BE2C (cell line): Measurements from ENCODE around the gene RUNX3.

Source experiments
- DNase-seq: peaks from one replicate; pipeline ENCODE4 v3.0.0-alpha.2; 2020
- H3K27me3 ChIP-seq: fragments of 250-450 bp; sonication (Bioruptor Pico); 2 replicates; pipeline ENCODE4 v1.5.1; 2020; ENCODE audit warnings: mild to moderate bottlenecking
- H3K36me3 ChIP-seq: fragments of 250-450 bp; sonication (Bioruptor Pico); 2 replicates; pipeline ENCODE4 v1.5.1; 2020; ENCODE audit warnings: mild to moderate bottlenecking
- H3K4me1 ChIP-seq: fragments of 250-450 bp; sonication (Bioruptor Pico); 2 replicates; pipeline ENCODE4 v1.5.1; 2020
- H3K4me3 ChIP-seq: 2 replicates; pipeline ENCODE4 v1.5.1; 2011; ENCODE audit warnings: low read depth, low read length
- H3K9me3 ChIP-seq: fragments of 250-450 bp; sonication (Bioruptor Pico); 2 replicates; pipeline ENCODE4 v1.5.1; 2020
- TF ChIP-seq, protein P1 (sequence below): IDR thresholded peaks from 2 replicates; pipeline ENCODE4 v1.5.1; 2012; ENCODE audit warnings: mild to moderate bottlenecking, low read depth, low read length

RUNX3 gene

DNA sequence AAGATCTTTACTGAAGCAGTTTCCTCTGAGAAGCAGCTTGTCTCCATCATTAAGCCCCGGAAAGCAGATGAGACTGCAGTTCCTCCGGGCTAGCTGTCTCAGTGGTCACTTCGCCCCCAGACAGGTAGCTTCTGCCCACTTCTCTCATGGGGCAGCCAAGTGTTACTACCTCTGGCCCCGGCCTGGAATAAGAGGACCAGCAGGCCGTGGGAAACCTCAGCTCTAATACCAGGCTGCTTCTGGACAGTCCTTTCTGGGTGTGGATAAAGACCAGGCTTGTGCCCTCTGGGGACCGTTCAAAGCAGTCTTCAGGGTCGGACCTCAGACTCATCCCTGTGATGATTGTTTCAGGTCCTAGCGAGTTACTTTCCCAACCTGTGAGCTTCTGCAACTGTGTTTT, 54.8 kb downstream of the RUNX3 start:
- no peak for DNase-seq
- H3K4me3 ChIP-seq, result no peak overlapping the region
- TF ChIP-seq, protein P1, sequence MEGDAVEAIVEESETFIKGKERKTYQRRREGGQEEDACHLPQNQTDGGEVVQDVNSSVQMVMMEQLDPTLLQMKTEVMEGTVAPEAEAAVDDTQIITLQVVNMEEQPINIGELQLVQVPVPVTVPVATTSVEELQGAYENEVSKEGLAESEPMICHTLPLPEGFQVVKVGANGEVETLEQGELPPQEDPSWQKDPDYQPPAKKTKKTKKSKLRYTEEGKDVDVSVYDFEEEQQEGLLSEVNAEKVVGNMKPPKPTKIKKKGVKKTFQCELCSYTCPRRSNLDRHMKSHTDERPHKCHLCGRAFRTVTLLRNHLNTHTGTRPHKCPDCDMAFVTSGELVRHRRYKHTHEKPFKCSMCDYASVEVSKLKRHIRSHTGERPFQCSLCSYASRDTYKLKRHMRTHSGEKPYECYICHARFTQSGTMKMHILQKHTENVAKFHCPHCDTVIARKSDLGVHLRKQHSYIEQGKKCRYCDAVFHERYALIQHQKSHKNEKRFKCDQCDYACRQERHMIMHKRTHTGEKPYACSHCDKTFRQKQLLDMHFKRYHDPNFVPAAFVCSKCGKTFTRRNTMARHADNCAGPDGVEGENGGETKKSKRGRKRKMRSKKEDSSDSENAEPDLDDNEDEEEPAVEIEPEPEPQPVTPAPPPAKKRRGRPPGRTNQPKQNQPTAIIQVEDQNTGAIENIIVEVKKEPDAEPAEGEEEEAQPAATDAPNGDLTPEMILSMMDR, result no peak

DNA sequence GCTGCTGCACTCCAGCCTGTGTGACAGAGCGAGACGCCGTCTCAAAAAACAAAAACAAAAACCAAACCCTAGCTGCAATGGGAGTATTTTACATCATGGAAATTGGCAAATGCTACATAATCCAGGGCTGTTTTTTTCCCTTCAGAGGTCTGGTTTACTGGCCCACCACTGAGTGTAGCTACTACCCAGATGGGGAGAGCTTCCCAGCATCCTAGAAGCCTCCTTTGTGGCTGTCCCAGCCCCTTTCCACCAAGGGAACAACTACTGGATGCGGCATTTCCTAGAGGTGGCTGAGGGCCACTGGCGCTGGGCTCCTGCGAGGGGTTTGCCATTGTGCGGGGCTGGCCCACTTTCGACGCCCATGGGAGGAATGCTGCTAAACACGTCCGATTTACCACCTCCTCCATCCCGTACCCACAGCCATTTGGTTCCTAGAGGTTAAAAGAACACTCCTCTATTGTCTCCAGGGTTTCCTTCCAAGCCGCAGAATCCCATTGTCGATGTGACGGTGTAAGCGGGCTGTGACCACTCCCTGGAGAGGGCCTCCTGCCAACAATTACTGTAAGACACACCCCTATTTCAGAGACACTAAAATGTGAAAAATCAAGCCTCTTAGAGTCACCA, 55.4 kb downstream of the RUNX3 start:
- Histone ChIP-seq H3K9me3 (no peaks in the 10 kb centered on the region), H3K36me3 (no peaks in the 10 kb centered on the region), H3K4me3 (no peak overlapping the region), H3K4me1 (no peaks in the 10 kb centered on the region), H3K27me3 (no peaks in the 10 kb centered on the region)
- TF ChIP-seq, protein P1, result no peak
- no peak for DNase-seq

More for the DNA sequence above, 54.8 kb downstream of the RUNX3 start:
- H3K27me3 ChIP-seq, result no peaks in the 10 kb centered on the region
- no peaks in the 10 kb centered on the region for H3K36me3 ChIP-seq
- H3K4me1 ChIP-seq, result no peaks in the 10 kb centered on the region
- H3K9me3 ChIP-seq, result no peaks in the 10 kb centered on the region

DNA sequence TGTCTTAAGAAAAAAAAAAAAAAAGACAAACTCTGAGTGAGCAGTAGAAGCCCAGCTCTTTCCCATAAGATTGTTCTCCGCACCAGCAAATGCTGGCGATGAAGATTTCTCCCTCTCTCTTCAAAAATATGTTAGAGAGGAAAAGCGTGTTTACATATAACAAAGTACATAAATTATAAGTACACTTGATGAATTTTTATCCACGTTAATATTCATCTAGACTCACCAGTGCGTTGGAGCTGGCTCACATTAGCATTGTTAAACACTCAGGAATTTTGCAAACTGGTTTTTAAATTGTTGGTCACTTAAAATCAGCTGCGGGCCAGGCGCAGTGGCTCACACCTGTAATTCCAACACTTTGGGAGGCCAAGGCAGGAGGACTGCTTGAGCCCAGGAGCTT, 56.0 kb downstream of the RUNX3 start:
- Histone ChIP-seq H3K27me3 (no peaks in the 10 kb centered on the region), H3K9me3 (no peaks in the 10 kb centered on the region), H3K36me3 (no peaks in the 10 kb centered on the region), H3K4me1 (no peaks in the 10 kb centered on the region), H3K4me3 (no peak overlapping the region)
- DNase-seq, result no peak
- TF ChIP-seq, protein P1, result no peak

DNA sequence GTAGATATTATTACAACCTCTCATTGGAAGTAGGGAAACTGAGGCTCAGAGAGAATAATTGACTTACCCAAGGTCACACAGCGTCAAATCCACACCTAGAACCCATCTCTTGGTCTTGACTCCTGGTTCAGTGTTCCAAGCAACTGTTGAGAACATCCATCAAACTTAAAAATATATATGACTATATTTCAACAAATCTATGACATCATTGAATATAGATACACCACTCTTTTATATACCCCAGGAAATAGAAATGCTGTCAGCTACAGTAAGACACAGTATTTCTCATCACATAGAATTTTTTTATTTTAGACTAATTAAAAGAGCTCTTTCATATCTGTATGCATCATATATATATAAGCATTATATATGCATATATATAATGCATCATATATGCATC, 56.9 kb downstream of the RUNX3 start:
- Histone ChIP-seq H3K4me3 (no peak overlapping the region), H3K4me1 (no peaks in the 10 kb centered on the region), H3K36me3 (no peaks in the 10 kb centered on the region), H3K27me3 (no peaks in the 10 kb centered on the region), H3K9me3 (no peaks in the 10 kb centered on the region)
- DNase-seq, result no peak
- TF ChIP-seq, protein P1, result no peak

DNA sequence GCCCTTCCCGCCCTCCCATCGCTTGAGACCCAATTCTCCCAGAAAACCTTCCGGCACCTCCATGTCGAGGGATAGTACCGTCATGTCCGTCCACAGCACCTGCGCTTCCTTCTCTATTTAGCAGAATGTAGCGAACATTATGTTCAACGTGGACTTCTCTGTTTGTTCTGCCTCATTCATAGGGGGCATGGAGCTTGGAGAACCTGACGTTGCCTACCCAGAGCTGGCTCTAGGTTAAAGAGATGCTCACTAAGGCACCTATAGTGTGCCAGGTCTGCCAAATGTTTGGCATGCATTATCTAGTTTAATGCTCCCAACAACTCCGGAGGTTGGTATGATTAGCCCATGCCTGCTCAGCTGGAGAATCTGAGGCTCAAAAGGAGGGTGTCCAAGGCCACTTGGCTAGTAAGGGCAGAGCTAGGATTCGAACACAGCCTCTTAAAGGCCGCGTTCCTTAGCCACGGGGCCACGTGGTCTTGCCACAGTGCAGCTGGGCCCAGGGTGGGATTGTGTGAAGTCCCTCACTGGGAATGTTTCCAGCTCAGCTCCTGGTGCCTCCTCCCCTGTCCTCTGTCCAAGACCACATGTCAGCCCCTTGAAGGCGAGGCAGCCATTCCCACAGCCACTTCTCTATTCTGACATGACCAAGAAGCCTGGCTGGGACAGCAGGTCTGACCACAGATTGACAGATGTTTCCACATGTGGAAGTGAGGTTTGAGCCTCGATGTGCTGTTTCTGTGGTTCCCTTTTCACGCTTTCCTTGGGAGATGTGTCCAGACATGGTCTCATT, 57.8 kb downstream of the RUNX3 start:
- no peak for DNase-seq
- no peak overlapping the region for H3K4me3 ChIP-seq
- no peaks in the 10 kb centered on the region for H3K36me3 ChIP-seq
- TF ChIP-seq, protein P1, result no peak
- H3K27me3 ChIP-seq, result no peaks in the 10 kb centered on the region
- no peaks in the 10 kb centered on the region for H3K9me3 ChIP-seq
- no peaks in the 10 kb centered on the region for H3K4me1 ChIP-seq

DNA sequence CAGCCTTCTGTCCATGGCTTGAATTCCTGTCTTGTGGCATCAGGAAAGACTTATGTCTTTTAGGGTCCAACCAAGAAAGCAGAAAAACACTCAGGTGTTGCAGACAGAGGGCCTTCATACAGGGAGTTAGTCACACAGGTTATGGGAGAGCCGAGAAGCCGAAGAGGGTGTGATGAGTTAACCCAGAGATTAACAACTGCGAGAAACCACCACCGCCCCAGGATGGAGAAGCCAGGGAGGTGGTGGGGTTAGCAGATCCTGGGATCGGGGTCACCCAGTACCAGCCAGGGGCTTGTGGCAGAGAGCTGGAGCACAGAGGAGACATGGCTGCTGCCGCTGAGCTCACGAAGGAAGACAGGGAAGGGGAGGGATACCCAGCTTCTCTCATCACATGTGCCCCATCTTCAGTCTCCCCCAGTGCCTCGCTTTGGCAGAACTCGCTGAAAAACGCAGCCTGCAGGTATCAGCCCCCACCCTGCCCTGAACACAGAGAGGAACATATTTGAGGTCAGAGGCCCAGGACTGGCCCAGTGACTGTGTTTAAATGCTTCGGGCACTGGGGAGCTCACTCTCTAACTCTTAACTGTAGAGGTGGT, 58.7 kb downstream of the RUNX3 start:
- Histone ChIP-seq H3K4me1 (no peaks in the 10 kb centered on the region), H3K4me3 (no peak overlapping the region), H3K27me3 (no peaks in the 10 kb centered on the region), H3K36me3 (no peaks in the 10 kb centered on the region), H3K9me3 (no peaks in the 10 kb centered on the region)
- TF ChIP-seq, protein P1, result no peak
- no peak for DNase-seq
